Measurements from ENCODE around the gene CST9L. TPM values are rescaled to one million over a fixed set of nuclear protein-coding genes. Genes with fewer than 3 reads are reported as not detected.

The CST9L gene
- total RNA-seq, 1 donor from 2014 or later = not detected

Other genes starting within 250 kb of the CST9L start
- 16.2 TPM for gene NXT1, start 217.7 kb downstream of the CST9L start, total RNA-seq
- 12.5 TPM for gene GZF1, start 206.3 kb downstream of the CST9L start, total RNA-seq
- gene NAPB, start 147.0 kb downstream of the CST9L start, total RNA-seq = 10.8 TPM
- gene CSTL1, start 128.8 kb downstream of the CST9L start, total RNA-seq = not detected
- not detected for gene CST11, start 115.6 kb downstream of the CST9L start, total RNA-seq
- not detected for gene CST8, start 77.4 kb downstream of the CST9L start, total RNA-seq
- gene CST9, start 37.4 kb upstream of the CST9L start, total RNA-seq = not detected
- 666 TPM for gene CST3, start 69.5 kb upstream of the CST9L start, total RNA-seq
- not detected for gene CST4, start 120.6 kb upstream of the CST9L start, total RNA-seq
- not detected for gene CST1, start 182.5 kb upstream of the CST9L start, total RNA-seq

Measured in upper lobe of right lung (tissue), 1 donor.